Coronary artery (tissue), 2 donors: ENCODE measurements around the gene PGRMC2.

Source experiments
- DNase-seq: peaks from one replicate; pipeline ENCODE4 v3.0.0-alpha.2; 2017; ENCODE audit warnings: low spot score
- H3K27ac ChIP-seq, 2 donors: fragments of 200-600 bp; sonication (generic); one replicate each; pipeline ENCODE4 v1.5.1; 2016 to 2019
- H3K4me3 ChIP-seq: fragments of 200-600 bp; sonication (generic); 2 replicates; pipeline ENCODE4 v1.5.1; 2016; ENCODE audit warnings: mild to moderate bottlenecking, moderate library complexity
- TF ChIP-seq, protein P1 (sequence below): fragments of 200-600 bp; sonication (generic); IDR thresholded peaks from one replicate; pipeline ENCODE4 v1.5.1; 2019; ENCODE audit warnings: antibody characterized with exemption

Gene PGRMC2

DNA sequence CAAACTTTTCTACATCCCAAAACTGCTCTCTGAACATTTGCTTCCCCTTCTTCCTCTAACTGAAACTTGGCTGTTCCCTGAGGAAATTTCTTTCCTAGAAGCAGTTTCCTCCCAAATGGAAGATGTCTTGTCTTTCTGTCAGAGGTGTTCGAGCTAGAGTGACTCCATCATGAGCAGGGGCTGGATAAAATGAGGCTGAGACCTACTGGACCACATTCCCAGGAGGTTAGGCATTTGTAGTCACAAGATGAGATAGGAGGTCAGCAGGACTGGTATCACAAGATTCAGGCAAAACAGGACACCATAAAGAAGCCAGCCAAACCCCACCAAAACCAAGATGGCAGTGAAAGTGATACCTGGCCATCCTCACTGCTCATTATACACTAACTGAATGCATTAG lies 35.8 kb upstream of the PGRMC2 start:
- no peak overlapping the region for H3K27ac ChIP-seq
- TF ChIP-seq, protein P1, sequence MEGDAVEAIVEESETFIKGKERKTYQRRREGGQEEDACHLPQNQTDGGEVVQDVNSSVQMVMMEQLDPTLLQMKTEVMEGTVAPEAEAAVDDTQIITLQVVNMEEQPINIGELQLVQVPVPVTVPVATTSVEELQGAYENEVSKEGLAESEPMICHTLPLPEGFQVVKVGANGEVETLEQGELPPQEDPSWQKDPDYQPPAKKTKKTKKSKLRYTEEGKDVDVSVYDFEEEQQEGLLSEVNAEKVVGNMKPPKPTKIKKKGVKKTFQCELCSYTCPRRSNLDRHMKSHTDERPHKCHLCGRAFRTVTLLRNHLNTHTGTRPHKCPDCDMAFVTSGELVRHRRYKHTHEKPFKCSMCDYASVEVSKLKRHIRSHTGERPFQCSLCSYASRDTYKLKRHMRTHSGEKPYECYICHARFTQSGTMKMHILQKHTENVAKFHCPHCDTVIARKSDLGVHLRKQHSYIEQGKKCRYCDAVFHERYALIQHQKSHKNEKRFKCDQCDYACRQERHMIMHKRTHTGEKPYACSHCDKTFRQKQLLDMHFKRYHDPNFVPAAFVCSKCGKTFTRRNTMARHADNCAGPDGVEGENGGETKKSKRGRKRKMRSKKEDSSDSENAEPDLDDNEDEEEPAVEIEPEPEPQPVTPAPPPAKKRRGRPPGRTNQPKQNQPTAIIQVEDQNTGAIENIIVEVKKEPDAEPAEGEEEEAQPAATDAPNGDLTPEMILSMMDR, result no peak
- no peak for DNase-seq
- no peak overlapping the region for H3K4me3 ChIP-seq

DNA sequence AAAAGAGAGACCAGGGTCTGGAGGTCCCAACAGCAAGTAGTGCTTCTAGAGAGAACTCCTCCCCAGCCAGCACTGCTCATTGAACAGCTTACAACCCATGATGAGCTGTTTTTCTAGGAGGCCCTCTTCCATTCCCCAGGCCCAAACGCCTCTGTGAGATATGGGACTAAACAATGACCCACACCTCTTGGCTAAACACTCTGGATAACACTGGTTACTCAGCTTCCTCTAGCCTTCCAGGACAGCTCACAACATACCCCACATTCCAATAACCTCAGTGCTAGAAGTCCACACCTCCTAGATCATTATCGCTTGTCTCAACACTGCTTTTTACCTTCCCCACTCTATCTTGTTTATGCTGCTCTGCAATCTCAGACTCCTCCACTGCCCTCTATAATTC lies 35.4 kb upstream of the PGRMC2 start:
- H3K27ac ChIP-seq, result no peak overlapping the region
- no peak for DNase-seq
- no peak overlapping the region for H3K4me3 ChIP-seq
- TF ChIP-seq, protein P1, result no peak

GRCh38 chr4:128322311-128322710 lies 34.7 kb upstream of the PGRMC2 start:
- no peak for DNase-seq
- Histone ChIP-seq H3K27ac (no peak overlapping the region), H3K4me3 (no peak overlapping the region)
- TF ChIP-seq, protein P1, result no peak

GRCh38 chr4:128320656-128321055 lies 33.0 kb upstream of the PGRMC2 start:
- TF ChIP-seq, protein P1, result no peak
- no peak for DNase-seq
- no peak overlapping the region for H3K27ac ChIP-seq
- H3K4me3 ChIP-seq, result no peak overlapping the region

DNA sequence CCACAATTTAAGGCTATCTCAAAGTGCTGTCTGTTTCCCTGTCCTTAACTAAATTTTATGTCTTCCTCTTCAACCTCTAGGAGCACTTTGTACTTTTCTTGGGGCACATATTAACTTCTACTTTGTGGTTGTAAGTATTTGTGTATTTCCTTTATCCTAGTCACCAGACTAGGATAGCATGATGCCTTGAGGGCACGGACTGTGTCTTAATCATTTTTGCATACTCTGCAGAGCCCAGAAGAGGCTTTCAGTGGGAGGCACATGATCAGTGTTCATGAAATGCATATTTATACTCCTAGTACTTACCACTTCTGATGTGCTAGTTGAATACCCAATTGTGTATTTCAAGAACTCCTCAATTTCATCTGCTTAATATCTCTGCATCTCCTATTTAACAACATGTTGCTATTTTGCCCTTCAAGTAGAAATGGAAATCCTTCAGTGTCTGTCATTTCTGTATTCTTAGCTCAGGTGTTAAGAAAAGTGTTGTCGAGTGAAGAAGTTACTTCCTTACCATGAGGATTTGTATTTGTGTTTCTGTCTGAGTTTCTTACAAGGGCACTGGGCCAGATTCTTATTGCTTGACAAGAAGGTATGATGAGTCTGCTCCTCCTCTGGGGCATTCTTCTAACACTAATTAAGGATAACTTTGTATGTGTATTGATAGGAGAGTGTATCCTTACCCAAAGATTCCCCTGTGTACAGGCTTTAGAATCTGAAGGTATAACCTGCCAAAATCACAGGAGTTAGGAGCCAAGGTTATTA lies 28.3 kb upstream of the PGRMC2 start:
- DNase-seq, result no peak
- no peak overlapping the region for H3K27ac ChIP-seq
- TF ChIP-seq, protein P1, result no peak
- H3K4me3 ChIP-seq, result no peak overlapping the region

- TF ChIP-seq, protein P1, result no peak
- Histone ChIP-seq H3K27ac (no peak overlapping the region), H3K4me3 (no peak overlapping the region)
- DNase-seq, result no peak
These were observed 24.2 kb upstream of the PGRMC2 start for GRCh38 chr4:128311659-128312403.

DNA sequence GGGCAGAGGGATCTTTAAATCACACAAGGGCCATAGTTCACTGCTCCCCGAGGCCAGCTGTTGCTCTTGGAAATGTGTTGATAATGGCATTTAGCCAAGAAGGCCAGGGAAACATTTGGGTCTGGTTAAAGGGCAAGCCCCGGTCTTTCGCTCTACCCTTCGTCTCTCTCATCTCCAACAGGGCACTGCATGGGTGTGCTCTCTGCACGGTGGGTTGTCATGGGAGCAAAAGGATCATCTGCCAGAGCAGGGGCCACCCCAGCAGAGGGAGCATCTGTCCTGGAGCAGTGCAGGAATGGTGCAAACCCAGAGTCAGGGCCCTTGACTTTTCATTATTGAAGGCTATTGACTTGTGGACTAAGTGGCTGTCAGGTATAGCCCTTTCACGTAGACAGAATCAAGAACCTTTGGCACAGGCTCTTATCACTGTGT lies 22.7 kb upstream of the PGRMC2 start:
- no peak for DNase-seq
- TF ChIP-seq, protein P1, result no peak
- Histone ChIP-seq H3K27ac (no peak overlapping the region), H3K4me3 (no peak overlapping the region)
